ENCODE measurements around the gene APBA2. TPM values are rescaled to one million over a fixed set of nuclear protein-coding genes. Genes with fewer than 3 reads are reported as not detected.

The APBA2 gene
- total RNA-seq, 2 donors from 2014 or later = 0.77 to 1.0 TPM

- H3K4me3 ChIP-seq = no peak overlapping the region
- no peaks in the 10 kb centered on the region for H3K36me3 ChIP-seq
- no peak overlapping the region for H3K9ac ChIP-seq (ENCODE audit: low read depth in 2 of 2, low read length in 2 of 2)
- no peak for DNase-seq
- no peak for TF ChIP-seq CTCF (IDR thresholded peaks at IDR 0.05)
- no peaks in the 10 kb centered on the region for H3K27me3 ChIP-seq
- no peak overlapping the region for H3K27ac ChIP-seq
- H3K4me1 ChIP-seq = no peaks in the 10 kb centered on the region
- H3K9me3 ChIP-seq = no peaks in the 10 kb centered on the region
- intact Hi-C loops (cut with DNase I) = no loop called here
These were observed 159.9 kb downstream of the APBA2 start for GRCh38 chr15:29045717-29046116.

DNA sequence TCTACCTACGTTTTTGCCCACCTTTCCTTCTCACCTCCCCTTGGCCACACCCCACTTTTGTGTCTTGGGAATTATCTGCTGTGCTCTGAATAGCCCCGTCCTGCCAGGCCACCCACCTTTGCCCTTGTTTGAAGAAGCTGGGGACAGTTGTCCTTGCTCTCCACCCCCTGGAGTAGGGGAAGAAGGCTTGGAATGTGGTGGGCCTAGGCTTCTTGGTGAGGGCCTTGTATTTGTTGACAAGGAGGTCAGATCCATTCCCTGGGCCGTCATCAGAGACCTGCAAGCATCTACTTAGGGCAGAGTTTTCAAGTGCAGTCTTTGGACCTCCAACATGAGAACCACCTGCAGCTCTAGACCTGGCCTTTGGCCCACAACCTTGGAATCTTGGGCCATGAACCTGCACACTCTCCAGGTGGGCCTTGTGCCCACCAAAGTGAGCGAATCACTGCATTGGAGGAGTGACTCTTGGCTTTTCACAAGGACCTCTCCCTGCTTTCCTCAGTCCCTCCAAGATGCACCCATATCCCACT is 160.6 kb downstream of the APBA2 start:
- Histone ChIP-seq H3K36me3 (no peaks in the 10 kb centered on the region), H3K4me1 (no peaks in the 10 kb centered on the region), H3K4me3 (no peak overlapping the region), H3K9ac (ENCODE audit: low read depth in 2 of 2, low read length in 2 of 2) (no peak overlapping the region), H3K27ac (no peak overlapping the region), H3K9me3 (no peaks in the 10 kb centered on the region), H3K27me3 (no peaks in the 10 kb centered on the region)
- intact Hi-C loops (cut with DNase I) = no loop called here
- no peak for DNase-seq
- TF ChIP-seq CTCF (IDR thresholded peaks at IDR 0.05) = no peak

GRCh38 chr15:29046977-29047376 is 161.2 kb downstream of the APBA2 start:
- H3K4me3 ChIP-seq = no peak overlapping the region
- no peak for DNase-seq
- no peaks in the 10 kb centered on the region for H3K9me3 ChIP-seq
- no peak overlapping the region for H3K9ac ChIP-seq (ENCODE audit: low read depth in 2 of 2, low read length in 2 of 2)
- H3K27me3 ChIP-seq = no peaks in the 10 kb centered on the region
- no peak overlapping the region for H3K27ac ChIP-seq
- no peaks in the 10 kb centered on the region for H3K4me1 ChIP-seq
- H3K36me3 ChIP-seq = no peaks in the 10 kb centered on the region
- TF ChIP-seq CTCF (IDR thresholded peaks at IDR 0.05) = no peak
- intact Hi-C loops (cut with DNase I) = no loop called here

GRCh38 chr15:29048011-29048410 is 162.2 kb downstream of the APBA2 start:
- Histone ChIP-seq H3K27me3 (no peaks in the 10 kb centered on the region), H3K36me3 (no peaks in the 10 kb centered on the region), H3K27ac (no peak overlapping the region), H3K9me3 (no peaks in the 10 kb centered on the region), H3K4me3 (no peak overlapping the region), H3K9ac (ENCODE audit: low read depth in 2 of 2, low read length in 2 of 2) (no peak overlapping the region), H3K4me1 (no peaks in the 10 kb centered on the region)
- TF ChIP-seq CTCF (IDR thresholded peaks at IDR 0.05) = no peak
- no peak for DNase-seq
- intact Hi-C loops (cut with DNase I) = no loop called here

DNA sequence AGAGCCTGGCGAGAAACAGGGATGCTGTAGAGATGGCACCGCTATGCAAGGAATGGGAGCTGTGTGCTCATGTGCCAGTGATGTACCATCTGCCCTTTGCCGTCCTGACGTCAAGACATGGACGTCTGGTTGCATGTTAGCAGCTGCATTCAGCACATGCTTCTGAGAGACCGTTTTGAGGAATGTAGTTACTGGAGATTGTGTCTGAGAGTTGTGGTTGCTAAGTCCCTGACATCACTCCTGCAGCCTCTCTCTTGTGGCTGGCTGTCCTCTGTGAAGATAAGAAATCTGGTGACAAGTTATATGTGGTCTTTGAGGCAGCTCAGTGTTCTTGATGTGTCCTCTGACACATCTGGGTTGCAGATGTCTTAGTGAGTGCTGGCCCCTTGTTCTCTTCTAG is 165.1 kb downstream of the APBA2 start:
- TF ChIP-seq CTCF (IDR thresholded peaks at IDR 0.05) = no peak
- no peaks in the 10 kb centered on the region for H3K36me3 ChIP-seq
- intact Hi-C loops (cut with DNase I) = no loop called here
- H3K27ac ChIP-seq = no peak overlapping the region
- no peak overlapping the region for H3K9ac ChIP-seq (ENCODE audit: low read depth in 2 of 2, low read length in 2 of 2)
- DNase-seq = no peak
- no peaks in the 10 kb centered on the region for H3K4me1 ChIP-seq
- H3K27me3 ChIP-seq = no peaks in the 10 kb centered on the region
- H3K4me3 ChIP-seq = no peak overlapping the region
- H3K9me3 ChIP-seq = no peaks in the 10 kb centered on the region

Data from colonic mucosa (tissue), 4 donors.